ENCODE results near the gene HIP1.

- TF ChIP-seq RFX5 (IDR thresholded peaks at IDR 0.05; ENCODE audit: low read depth, low read length), result no peak
- TF ChIP-seq NFE2L2 (IDR thresholded peaks at IDR 0.05; ENCODE audit: low read depth, low read length), result no peak
- no peak for TF ChIP-seq CTCF (conservative IDR thresholded peaks at IDR 0.05; ENCODE audit: low read depth, low read length)
- TF ChIP-seq CHD1 (IDR thresholded peaks at IDR 0.05; ENCODE audit: low read depth, low read length), result no peak
- TF ChIP-seq RAD21 (IDR thresholded peaks at IDR 0.05; ENCODE audit: low read length), result no peak
- TF ChIP-seq MAZ (IDR thresholded peaks at IDR 0.05; ENCODE audit: borderline replicate concordance, low read depth, low read length), result no peak
- no peak for TF ChIP-seq CEBPB (IDR thresholded peaks at IDR 0.05; ENCODE audit: low read depth, low read length)
- TF ChIP-seq POLR2A (IDR thresholded peaks at IDR 0.05; ENCODE audit: low read depth, low read length), result no peak
- TF ChIP-seq USF2 (IDR thresholded peaks at IDR 0.05; ENCODE audit: low read depth, low read length), result no peak
- no peak for TF ChIP-seq RCOR1 (IDR thresholded peaks at IDR 0.05; ENCODE audit: insufficient replicate concordance, low read length)
Observed at GRCh38 chr7:75723444-75723843, 15.3 kb downstream of the HIP1 start.
